Uterus (tissue), 2 donors: Measurements from ENCODE around the gene BBS1.

Experiments used
- POLR2A ChIP-seq, 2 donors: fragments of 450-650 bp; IDR thresholded peaks; one replicate each; pipeline ENCODE4 v1.6.1; 2016; ENCODE audit warnings: antibody characterized with exemption in 2 of 2, mild to moderate bottlenecking in 1 of 2, moderate library complexity in 1 of 2
- TF ChIP-seq, protein P1 (sequence below), 4 experiments: fragments of 200-600 bp in 2 of 4; fragments of 450-650 bp in 2 of 4; sonication (generic) in 2 of 4; IDR thresholded peaks; one replicate each; pipeline ENCODE4 v1.5.1; 2016 to 2019; ENCODE audit warnings: antibody characterized with exemption in 4 of 4, mild to moderate bottlenecking in 2 of 4, moderate library complexity in 1 of 4

DNA sequence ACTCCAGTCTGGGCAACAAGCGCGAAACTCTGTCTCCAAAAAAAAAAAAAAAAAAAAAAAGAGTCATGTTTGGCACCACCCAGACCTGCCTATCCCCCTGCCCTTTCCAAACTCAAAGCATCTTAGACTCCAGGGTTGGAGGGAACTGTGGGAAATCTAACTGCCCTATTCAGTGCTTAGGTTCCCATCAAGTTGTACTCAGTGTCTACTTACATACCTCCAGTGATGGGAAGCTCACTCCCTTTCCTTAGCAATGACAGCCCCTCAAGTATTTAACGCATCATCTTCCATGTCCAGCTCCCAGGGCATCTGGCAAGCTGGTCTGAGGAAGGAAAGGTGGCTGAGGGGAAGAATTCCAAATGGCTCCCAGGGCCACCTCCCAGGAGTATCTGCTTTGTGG is 39.3 kb downstream of the BBS1 start:
- TF ChIP-seq, protein P1, sequence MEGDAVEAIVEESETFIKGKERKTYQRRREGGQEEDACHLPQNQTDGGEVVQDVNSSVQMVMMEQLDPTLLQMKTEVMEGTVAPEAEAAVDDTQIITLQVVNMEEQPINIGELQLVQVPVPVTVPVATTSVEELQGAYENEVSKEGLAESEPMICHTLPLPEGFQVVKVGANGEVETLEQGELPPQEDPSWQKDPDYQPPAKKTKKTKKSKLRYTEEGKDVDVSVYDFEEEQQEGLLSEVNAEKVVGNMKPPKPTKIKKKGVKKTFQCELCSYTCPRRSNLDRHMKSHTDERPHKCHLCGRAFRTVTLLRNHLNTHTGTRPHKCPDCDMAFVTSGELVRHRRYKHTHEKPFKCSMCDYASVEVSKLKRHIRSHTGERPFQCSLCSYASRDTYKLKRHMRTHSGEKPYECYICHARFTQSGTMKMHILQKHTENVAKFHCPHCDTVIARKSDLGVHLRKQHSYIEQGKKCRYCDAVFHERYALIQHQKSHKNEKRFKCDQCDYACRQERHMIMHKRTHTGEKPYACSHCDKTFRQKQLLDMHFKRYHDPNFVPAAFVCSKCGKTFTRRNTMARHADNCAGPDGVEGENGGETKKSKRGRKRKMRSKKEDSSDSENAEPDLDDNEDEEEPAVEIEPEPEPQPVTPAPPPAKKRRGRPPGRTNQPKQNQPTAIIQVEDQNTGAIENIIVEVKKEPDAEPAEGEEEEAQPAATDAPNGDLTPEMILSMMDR (IDR thresholded peaks at IDR 0.05): no peak
- TF ChIP-seq POLR2A (IDR thresholded peaks at IDR 0.05): no peak
